ENCODE data around the gene REPS1. TPM values are rescaled to one million over a fixed set of nuclear protein-coding genes. Genes with fewer than 3 reads are reported as not detected.

REPS1 gene
- total RNA-seq, 6 experiments from 2014 or later: 21.1 to 29.9 (median 26.2) TPM

GRCh38 chr6:139010674-139011073, 22.6 kb upstream of the REPS1 start:
- Mint-ChIP-seq H3K9me3 (no peaks in the 10 kb centered on the region), H3K27ac (no peak overlapping the region), H3K4me1 (ENCODE audit: low read depth) (no peaks in the 10 kb centered on the region), H3K36me3 (ENCODE audit: low read depth) (no peaks in the 10 kb centered on the region), H3K4me3 (no peak overlapping the region), H3K27me3 (ENCODE audit: insufficient read depth) (peaks cover 9% of the 10 kb centered on the region)
- DNase-seq: no peak
- no peak for TF ChIP-seq CTCF (IDR thresholded peaks at IDR 0.05)

- peaks cover 2% of the 10 kb centered on the region for H3K27me3 Mint-ChIP-seq (ENCODE audit: insufficient read depth)
- H3K4me1 Mint-ChIP-seq (ENCODE audit: low read depth): no peaks in the 10 kb centered on the region
- H3K9me3 Mint-ChIP-seq: no peaks in the 10 kb centered on the region
- no peak for TF ChIP-seq CTCF (IDR thresholded peaks at IDR 0.05)
- no peak overlapping the region for H3K4me3 Mint-ChIP-seq
- no peak for DNase-seq
- H3K27ac Mint-ChIP-seq: no peak overlapping the region
- H3K36me3 Mint-ChIP-seq (ENCODE audit: low read depth): no peaks in the 10 kb centered on the region
Observed at GRCh38 chr6:139008117-139008516, 20.1 kb upstream of the REPS1 start.

- Mint-ChIP-seq H3K9me3 (no peaks in the 10 kb centered on the region), H3K27ac (no peak overlapping the region), H3K4me1 (ENCODE audit: low read depth) (no peaks in the 10 kb centered on the region), H3K4me3 (no peak overlapping the region), H3K36me3 (ENCODE audit: low read depth) (no peaks in the 10 kb centered on the region), H3K27me3 (ENCODE audit: insufficient read depth) (peaks cover 2% of the 10 kb centered on the region)
- TF ChIP-seq CTCF (IDR thresholded peaks at IDR 0.05): no peak
- no peak for DNase-seq
Observed at GRCh38 chr6:139007428-139007827, 19.4 kb upstream of the REPS1 start.

- Mint-ChIP-seq H3K4me1 (ENCODE audit: low read depth) (no peaks in the 10 kb centered on the region), H3K27ac (no peak overlapping the region), H3K36me3 (ENCODE audit: low read depth) (no peaks in the 10 kb centered on the region)
Observed at GRCh38 chr6:139006477-139006876, 18.4 kb upstream of the REPS1 start.

GRCh38 chr6:139003751-139004150, 15.7 kb upstream of the REPS1 start:
- TF ChIP-seq CTCF (IDR thresholded peaks at IDR 0.05): no peak
- no peaks in the 10 kb centered on the region for H3K9me3 Mint-ChIP-seq
- peaks cover 2% of the 10 kb centered on the region for H3K27me3 Mint-ChIP-seq (ENCODE audit: insufficient read depth)
- no peak overlapping the region for H3K27ac Mint-ChIP-seq
- DNase-seq: no peak
- no peak overlapping the region for H3K4me3 Mint-ChIP-seq
- no peaks in the 10 kb centered on the region for H3K4me1 Mint-ChIP-seq (ENCODE audit: low read depth)
- H3K36me3 Mint-ChIP-seq (ENCODE audit: low read depth): no peaks in the 10 kb centered on the region

More at GRCh38 chr6:139006477-139006876, 18.4 kb upstream of the REPS1 start:
- no peak overlapping the region for H3K4me3 Mint-ChIP-seq
- DNase-seq: no peak
- no peaks in the 10 kb centered on the region for H3K9me3 Mint-ChIP-seq
- TF ChIP-seq CTCF (IDR thresholded peaks at IDR 0.05): no peak
- H3K27me3 Mint-ChIP-seq (ENCODE audit: insufficient read depth): peaks cover 2% of the 10 kb centered on the region
